Stimulated activated CD4-positive, alpha-beta T cell treated with anti-CD3 and anti-CD28 coated beads, Interleukin-2, amount 100 ng/mL, for 48 hours (primary cell): ENCODE data around the gene VIPR2.
"Not testable (repeated sequence)": the region's sequence is repeated elsewhere in the genome, so short reads cannot be mapped to it uniquely, and the experiment has no call there.

Experiments
- DNase-seq, 2 donors: peaks; one replicate each; pipeline ENCODE4 v3.0.0-alpha.2; 2020

VIPR2 gene

GRCh38 chr7:159137906-159138305 is 6.8 kb downstream of the VIPR2 start:
- no peak for DNase-seq

GRCh38 chr7:159136846-159137245 is 7.8 kb downstream of the VIPR2 start:
- DNase-seq: no peak

- no peak for DNase-seq
These were observed 8.2 kb downstream of the VIPR2 start for GRCh38 chr7:159136442-159136841.

GRCh38 chr7:159136013-159136412 is 8.7 kb downstream of the VIPR2 start:
- DNase-seq: no peak

GRCh38 chr7:159132670-159133443 is 11.8 kb downstream of the VIPR2 start:
- DNase-seq: not testable (repeated sequence)

GRCh38 chr7:159130820-159131219 is 13.8 kb downstream of the VIPR2 start:
- DNase-seq: no peak

GRCh38 chr7:159130199-159130775 is 14.4 kb downstream of the VIPR2 start:
- DNase-seq: no peak

GRCh38 chr7:159128767-159129166 is 15.9 kb downstream of the VIPR2 start:
- DNase-seq: no peak

- no peak for DNase-seq
These were observed 16.7 kb downstream of the VIPR2 start for GRCh38 chr7:159127691-159128642.

- DNase-seq: no peak
These were observed 18.1 kb downstream of the VIPR2 start for GRCh38 chr7:159126311-159127260.

- no peak for DNase-seq
These were observed 18.8 kb downstream of the VIPR2 start for GRCh38 chr7:159125955-159126270.

- DNase-seq: no peak
These were observed 19.3 kb downstream of the VIPR2 start for GRCh38 chr7:159125104-159125954.

GRCh38 chr7:159123793-159124192 is 20.9 kb downstream of the VIPR2 start:
- DNase-seq: not testable (repeated sequence)

GRCh38 chr7:159123294-159123693 is 21.4 kb downstream of the VIPR2 start:
- DNase-seq: not testable (repeated sequence)

- DNase-seq: no peak
These were observed 22.4 kb downstream of the VIPR2 start for GRCh38 chr7:159122276-159122675.

GRCh38 chr7:159121476-159121875 is 23.2 kb downstream of the VIPR2 start:
- DNase-seq: no peak

GRCh38 chr7:159121068-159121467 is 23.6 kb downstream of the VIPR2 start:
- no peak for DNase-seq

GRCh38 chr7:159120540-159120919 is 24.1 kb downstream of the VIPR2 start:
- DNase-seq: no peak

GRCh38 chr7:159119851-159120539 is 24.7 kb downstream of the VIPR2 start:
- DNase-seq: no peak

- DNase-seq: no peak
These were observed 25.5 kb downstream of the VIPR2 start for GRCh38 chr7:159119026-159119741.
